ENCODE data around the gene PRSS57.

The PRSS57 gene

DNA sequence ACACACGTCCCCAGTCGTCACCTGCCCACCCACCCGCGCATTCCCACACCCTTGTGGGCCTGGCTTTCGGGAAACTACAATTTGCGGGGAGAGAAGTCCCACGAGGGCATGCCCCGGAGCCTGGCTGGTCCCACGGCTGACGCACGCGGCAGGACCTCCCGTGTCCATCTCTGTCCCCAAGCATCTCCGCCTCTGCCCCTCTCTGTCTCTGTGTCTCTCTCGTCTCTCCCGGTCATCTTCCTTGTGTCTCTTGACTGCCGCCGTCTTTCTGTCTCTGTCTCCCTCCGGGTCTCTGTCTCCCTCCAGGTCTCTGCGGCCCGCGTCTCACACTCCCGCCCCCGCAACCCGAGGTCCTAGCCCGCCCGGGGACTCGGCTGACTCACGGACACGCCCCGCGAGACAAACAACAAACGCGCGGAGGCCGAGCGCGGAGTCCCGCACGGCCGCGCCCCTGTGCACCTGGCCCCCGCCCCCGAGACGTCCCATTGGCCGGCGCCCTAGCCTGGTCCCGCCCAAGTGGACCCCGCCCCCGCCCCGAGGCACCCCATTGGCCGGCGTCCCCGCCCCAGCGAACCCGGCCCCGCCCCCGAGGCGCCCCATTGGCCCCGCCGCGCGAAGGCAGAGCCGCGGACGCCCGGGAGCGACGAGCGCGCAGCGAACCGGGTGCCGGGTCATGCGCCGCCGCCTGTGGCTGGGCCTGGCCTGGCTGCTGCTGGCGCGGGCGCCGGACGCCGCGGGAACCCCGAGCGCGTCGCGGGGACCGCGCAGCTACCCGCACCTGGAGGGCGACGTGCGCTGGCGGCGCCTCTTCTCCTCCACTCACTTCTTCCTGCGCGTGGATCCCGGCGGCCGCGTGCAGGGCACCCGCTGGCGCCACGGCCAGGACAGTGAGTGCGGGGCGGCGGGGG lies 55.7 kb downstream of the PRSS57 start, which contains the start of gene FGF22:
TSS of gene FGF22 (plus strand) at position 627 of the 908 bp plus-strand sequence. CDS start at position 674, 47 bp downstream.
- in situ Hi-C loops (cut with HindIII; ENCODE audit: low sequenced_read_pairs): no loop called here

DNA sequence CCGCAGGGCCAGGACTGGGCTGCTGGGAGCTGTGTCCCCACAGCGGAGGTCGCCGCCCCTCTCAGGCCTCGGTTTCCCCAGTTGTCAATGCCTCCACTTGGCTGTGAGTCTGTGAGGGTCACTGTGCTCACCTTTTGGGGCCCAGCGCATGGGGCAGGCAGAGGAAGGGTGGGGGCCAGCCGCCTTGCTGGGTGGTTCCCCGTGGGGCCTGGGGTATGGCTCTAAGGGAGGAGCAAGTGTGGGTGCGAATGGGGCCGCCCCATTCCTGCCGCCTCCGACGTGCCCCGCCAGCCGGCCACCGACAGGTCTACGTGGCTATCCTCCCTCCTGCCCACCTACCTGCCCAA lies 56.4 kb downstream of the PRSS57 start:
- in situ Hi-C loops (cut with HindIII; ENCODE audit: low sequenced_read_pairs): no loop called here
